ENCODE results near the gene RAB3IL1.

GRCh38 chr11:61925736-61926135 is 8.4 kb upstream of the RAB3IL1 start:
- TF ChIP-seq, protein P1, sequence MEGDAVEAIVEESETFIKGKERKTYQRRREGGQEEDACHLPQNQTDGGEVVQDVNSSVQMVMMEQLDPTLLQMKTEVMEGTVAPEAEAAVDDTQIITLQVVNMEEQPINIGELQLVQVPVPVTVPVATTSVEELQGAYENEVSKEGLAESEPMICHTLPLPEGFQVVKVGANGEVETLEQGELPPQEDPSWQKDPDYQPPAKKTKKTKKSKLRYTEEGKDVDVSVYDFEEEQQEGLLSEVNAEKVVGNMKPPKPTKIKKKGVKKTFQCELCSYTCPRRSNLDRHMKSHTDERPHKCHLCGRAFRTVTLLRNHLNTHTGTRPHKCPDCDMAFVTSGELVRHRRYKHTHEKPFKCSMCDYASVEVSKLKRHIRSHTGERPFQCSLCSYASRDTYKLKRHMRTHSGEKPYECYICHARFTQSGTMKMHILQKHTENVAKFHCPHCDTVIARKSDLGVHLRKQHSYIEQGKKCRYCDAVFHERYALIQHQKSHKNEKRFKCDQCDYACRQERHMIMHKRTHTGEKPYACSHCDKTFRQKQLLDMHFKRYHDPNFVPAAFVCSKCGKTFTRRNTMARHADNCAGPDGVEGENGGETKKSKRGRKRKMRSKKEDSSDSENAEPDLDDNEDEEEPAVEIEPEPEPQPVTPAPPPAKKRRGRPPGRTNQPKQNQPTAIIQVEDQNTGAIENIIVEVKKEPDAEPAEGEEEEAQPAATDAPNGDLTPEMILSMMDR (IDR thresholded peaks at IDR 0.05), result no peak
- TF ChIP-seq POLR2A (IDR thresholded peaks at IDR 0.05), result no peak

Measured in heart left ventricle (tissue), 13 donors.